ENCODE data around the gene TUBGCP6.

- TF ChIP-seq EZH2 (IDR thresholded peaks at IDR 0.05; ENCODE audit: borderline replicate concordance) = no peak
- TF ChIP-seq CTCF (IDR thresholded peaks at IDR 0.05; ENCODE audit: poor library complexity) = no peak
These were observed 11.5 kb upstream of the TUBGCP6 start for GRCh38 chr22:50256258-50256862.

All from hepatocyte (in vitro differentiated cells).